Measurements from ENCODE around the gene SLC6A19. TPM values are rescaled to one million over a fixed set of nuclear protein-coding genes. Genes with fewer than 3 reads are reported as not detected.

SLC6A19 gene
- total and polyA plus RNA-seq, 2 of the 4 experiments (the other 2 are of a cell fraction) = not detected

- H4K8ac ChIP-seq (ENCODE audit: low read depth in 2 of 2, low read length in 2 of 2) = no peak overlapping the region
- in situ Hi-C loops (cut with MboI; ENCODE audit: low sequenced_read_pairs) = no loop called here
- no peaks in the 10 kb centered on the region for H4K20me1 ChIP-seq (ENCODE audit: insufficient read depth, low read length)
- H3K27ac ChIP-seq (ENCODE audit: insufficient read depth, low read length) = no peak overlapping the region
- no peak overlapping the region for H3K14ac ChIP-seq (replicated peaks; ENCODE audit: low read depth, low read length)
- no peak overlapping the region for H4K91ac ChIP-seq (ENCODE audit: insufficient read depth, low read depth, low read length)
- H3K79me1 ChIP-seq (ENCODE audit: low read depth in 1 of 2, low read length in 2 of 2) = no peaks in the 10 kb centered on the region
- H3K9ac ChIP-seq (ENCODE audit: low read depth, low read length) = no peak overlapping the region
- H3K36me3 ChIP-seq (ENCODE audit: control insufficient read depth, insufficient read depth, low read length) = no peaks in the 10 kb centered on the region
- ATAC-seq (ENCODE audit: low read depth) (no peak), DNase-seq (no peak)
- H2BK5ac ChIP-seq (ENCODE audit: low read depth, low read length, poor library complexity, severe bottlenecking) = no peak overlapping the region
- H3K4me2 ChIP-seq (ENCODE audit: low read depth, low read length) = no peak overlapping the region
- H2BK20ac ChIP-seq (ENCODE audit: low read depth, low read length) = no peak overlapping the region
- H3K9me3 ChIP-seq (ENCODE audit: control insufficient read depth, insufficient read depth, low read length) = peaks cover 22% of the 10 kb centered on the region
- H2AFZ ChIP-seq (replicated peaks; ENCODE audit: low read length, poor library complexity) = no peak overlapping the region
- H4K5ac ChIP-seq (ENCODE audit: low read depth, low read length) = no peak overlapping the region
- no peak overlapping the region for H3K56ac ChIP-seq (ENCODE audit: extremely low read depth, insufficient read depth, low read length)
- no peak overlapping the region for H3K4me3 ChIP-seq (ENCODE audit: insufficient read depth, low read depth, low read length)
- intact Hi-C loops (cut with micrococcal nuclease) = no loop called here
- H2AK9ac ChIP-seq (replicated peaks; ENCODE audit: low read depth, low read length, poor library complexity) = no peak overlapping the region
- H3K9me1 ChIP-seq (ENCODE audit: insufficient read depth, low read length) = no peaks in the 10 kb centered on the region
- WGBS, 2 experiments (ENCODE audit: extremely low coverage in 2 of 2, insufficient read length in 1 of 2) = 79% methylated on average over 29 of the region's 39 CpGs; no CpG with 5 or more reads in 1 of the 2 experiments
- no peaks in the 10 kb centered on the region for H3K27me3 ChIP-seq (ENCODE audit: control insufficient read depth, insufficient read depth, low read length)
- H3K4me1 ChIP-seq (ENCODE audit: control insufficient read depth, insufficient read depth, low read length) = no peaks in the 10 kb centered on the region
- BruUV-seq (replicated peaks) = no TSS peak
- no peak overlapping the region for H2AK5ac ChIP-seq (ENCODE audit: low read depth, low read length)
- dilution Hi-C loops (cut with HindIII; ENCODE audit: low sequenced_read_pairs, unreplicated experiment) = no loop called here
- ChIA-PET CTCF (no interaction called here), POLR2A (ENCODE audit: unreplicated experiment) (no interaction called here)
- H2BK15ac ChIP-seq (ENCODE audit: low read depth, low read length) = no peak overlapping the region
- no peak overlapping the region for H3K18ac ChIP-seq (ENCODE audit: low read depth, low read length)
- H3K23ac ChIP-seq (ENCODE audit: low read depth, low read length) = no peak overlapping the region
- no peak overlapping the region for H2BK120ac ChIP-seq (ENCODE audit: low read depth, low read length)
- no peak overlapping the region for H3K4ac ChIP-seq (ENCODE audit: low read depth, low read length)
- TF ChIP-seq BHLHE40 (IDR thresholded peaks at IDR 0.05; ENCODE audit: low read depth, low read length) = no peak
- TF ChIP-seq SMC3 (IDR thresholded peaks at IDR 0.05; ENCODE audit: low read depth, low read length) = no peak
- no peak for TF ChIP-seq MXI1 (IDR thresholded peaks at IDR 0.05; ENCODE audit: borderline replicate concordance, low read depth, low read length)
- TF ChIP-seq NFE2L2 (IDR thresholded peaks at IDR 0.05; ENCODE audit: low read depth, low read length) = no peak
- TF ChIP-seq RFX5 (IDR thresholded peaks at IDR 0.05; ENCODE audit: low read depth, low read length) = no peak
- TF ChIP-seq MAZ (IDR thresholded peaks at IDR 0.05; ENCODE audit: borderline replicate concordance, low read depth, low read length) = no peak
- no peak for TF ChIP-seq RCOR1 (IDR thresholded peaks at IDR 0.05; ENCODE audit: insufficient replicate concordance, low read length)
- TF ChIP-seq CTCF (conservative IDR thresholded peaks at IDR 0.05; ENCODE audit: low read depth, low read length) = no peak
- no peak for TF ChIP-seq ELK1 (IDR thresholded peaks at IDR 0.05; ENCODE audit: borderline replicate concordance, low read depth, low read length)
- no peak for TF ChIP-seq RAD21 (IDR thresholded peaks at IDR 0.05; ENCODE audit: low read length)
- no peak for TF ChIP-seq CHD1 (IDR thresholded peaks at IDR 0.05; ENCODE audit: low read depth, low read length)
- TF ChIP-seq MAFK (IDR thresholded peaks at IDR 0.05; ENCODE audit: low read depth, low read length) = no peak
- no peak for TF ChIP-seq CEBPB (IDR thresholded peaks at IDR 0.05; ENCODE audit: low read depth, low read length)
- no peak for TF ChIP-seq POLR2A (IDR thresholded peaks at IDR 0.05; ENCODE audit: low read depth, low read length)
- no peak for TF ChIP-seq FOS (IDR thresholded peaks at IDR 0.05; ENCODE audit: low read depth, low read length)
Measured at GRCh38 chr5:1270933-1271914, 69.8 kb downstream of the SLC6A19 start.

Data from IMR-90 (cell line).